GM19099 (cell line): ENCODE measurements around the gene LETM1.
A peak's percentile ranks its signal among the peaks of the same experiment; 100 is the strongest.

Experiments used
- POLR2A ChIP-seq: IDR thresholded peaks from 3 replicates; pipeline ENCODE4 v1.6.1; 2011; ENCODE audit warnings: low read depth; ENCODE audit not compliant: insufficient read length; ENCODE audit errors: extremely low read depth

Gene LETM1

GRCh38 chr4:1883583-1883982 lies 27.6 kb upstream of the LETM1 start:
- no peak for TF ChIP-seq POLR2A

GRCh38 chr4:1882850-1883271 lies 26.9 kb upstream of the LETM1 start:
- TF ChIP-seq POLR2A, result no peak

- no peak for TF ChIP-seq POLR2A
Measured at GRCh38 chr4:1880332-1880731, 24.4 kb upstream of the LETM1 start.

GRCh38 chr4:1879485-1879884 lies 23.5 kb upstream of the LETM1 start:
- no peak for TF ChIP-seq POLR2A

GRCh38 chr4:1874201-1874600 lies 18.2 kb upstream of the LETM1 start:
- no peak for TF ChIP-seq POLR2A

- no peak for TF ChIP-seq POLR2A
Measured at GRCh38 chr4:1873776-1874175, 17.8 kb upstream of the LETM1 start.

- TF ChIP-seq POLR2A, result no peak
Measured at GRCh38 chr4:1873291-1873690, 17.3 kb upstream of the LETM1 start.

- TF ChIP-seq POLR2A, result peak; percentile 53
Measured at GRCh38 chr4:1872870-1873269, 16.9 kb upstream of the LETM1 start.

- TF ChIP-seq POLR2A, result peak; percentile 34
Measured at GRCh38 chr4:1871471-1872021, 15.6 kb upstream of the LETM1 start.

GRCh38 chr4:1870578-1871443 lies 14.9 kb upstream of the LETM1 start, which contains the start of gene NSD2:
Gene NSD2 (plus strand): TSS chr4:1871393. CDS start chr4:1900655, 29,262 bp downstream.
- peak; percentile 85 for TF ChIP-seq POLR2A

GRCh38 chr4:1870328-1870577 lies 14.3 kb upstream of the LETM1 start:
- no peak for TF ChIP-seq POLR2A

GRCh38 chr4:1869530-1870327 lies 13.8 kb upstream of the LETM1 start:
- TF ChIP-seq POLR2A, result no peak

- TF ChIP-seq POLR2A, result no peak
Measured at GRCh38 chr4:1868912-1869311, 13.0 kb upstream of the LETM1 start.

GRCh38 chr4:1868293-1868692 lies 12.3 kb upstream of the LETM1 start:
- no peak for TF ChIP-seq POLR2A

- TF ChIP-seq POLR2A, result no peak
Measured at GRCh38 chr4:1866189-1866661, 10.3 kb upstream of the LETM1 start.

- TF ChIP-seq POLR2A, result no peak
Measured at GRCh38 chr4:1864076-1865008, 8.4 kb upstream of the LETM1 start.
